ENCODE results near the gene SLC50A1. TPM values are rescaled to one million over a fixed set of nuclear protein-coding genes. Genes with fewer than 3 reads are reported as not detected.
"Not testable (repeated sequence)": the region's sequence is repeated elsewhere in the genome, so short reads cannot be mapped to it uniquely, and the experiment has no call there.

Gene SLC50A1
- total and polyA plus RNA-seq, 2 donors: 25.7 to 54.5 TPM

DNA sequence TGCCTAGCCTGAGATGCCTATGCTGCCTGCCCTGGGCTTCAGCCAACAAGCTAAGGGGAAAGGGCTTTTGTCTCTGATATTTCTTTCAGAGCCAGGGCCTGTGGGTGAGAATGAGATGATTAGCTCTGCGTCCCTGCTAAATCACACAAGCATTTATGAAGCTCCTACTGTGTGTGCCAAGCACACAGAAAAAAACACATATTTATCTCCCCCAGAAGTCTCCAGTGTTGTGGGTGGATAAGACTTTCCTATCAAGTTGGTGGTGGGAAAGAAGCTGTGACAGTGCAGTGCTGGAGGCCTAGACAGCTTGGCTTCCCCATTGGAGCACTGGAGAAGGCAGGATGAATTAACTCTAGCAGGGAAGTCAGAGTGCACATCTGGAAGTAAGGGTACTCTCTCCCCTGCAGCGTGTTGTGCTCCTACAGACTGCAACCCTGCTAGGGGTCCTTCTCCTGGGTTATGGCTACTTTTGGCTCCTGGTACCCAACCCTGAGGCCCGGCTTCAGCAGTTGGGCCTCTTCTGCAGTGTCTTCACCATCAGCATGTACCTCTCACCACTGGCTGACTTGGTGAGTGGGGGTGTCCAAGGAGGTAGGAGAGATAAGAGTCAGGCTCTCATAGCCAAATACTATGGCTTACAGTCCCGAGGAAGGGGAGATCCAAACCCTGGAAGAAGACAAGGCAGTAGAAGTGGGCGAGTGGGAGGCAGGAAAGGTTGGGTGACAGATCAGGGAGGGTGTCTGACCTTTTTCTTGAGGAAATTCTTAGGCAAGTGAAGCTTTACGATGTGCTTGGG, 1.7 kb downstream of the SLC50A1 start:
- 96% methylated on average over 6 of the region's 6 CpGs for WGBS
- peaks cover 21 to 38% of the 10 kb centered on the region in 2 donors for H3K4me1 ChIP-seq (ENCODE audit: control insufficient read depth in 2 of 2, insufficient read depth in 2 of 2, low read length in 2 of 2)
- no peaks in the 10 kb centered on the region for H3K27me3 ChIP-seq (ENCODE audit: control insufficient read depth in 2 of 2, insufficient read depth in 1 of 2, low read length in 1 of 2)
- peaks cover 13 to 26% of the 10 kb centered on the region in 2 donors for H3K36me3 ChIP-seq (ENCODE audit: control insufficient read depth in 2 of 2, insufficient read depth in 2 of 2, low read length in 1 of 2)
- H3K4me3 ChIP-seq (ENCODE audit: low read length in 2 of 2): no peak overlapping the region
- no peak for DNase-seq (ENCODE audit: low read depth in 6 of 9, low spot score in 9 of 9)
- H3K9me3 ChIP-seq (ENCODE audit: control insufficient read depth in 2 of 2, insufficient read depth in 1 of 2, low read length in 1 of 2): no peaks in the 10 kb centered on the region
- H3K27ac ChIP-seq (ENCODE audit: low read depth in 1 of 2, low read length in 1 of 2): peak overlapping the region; percentile 65 to 71

DNA sequence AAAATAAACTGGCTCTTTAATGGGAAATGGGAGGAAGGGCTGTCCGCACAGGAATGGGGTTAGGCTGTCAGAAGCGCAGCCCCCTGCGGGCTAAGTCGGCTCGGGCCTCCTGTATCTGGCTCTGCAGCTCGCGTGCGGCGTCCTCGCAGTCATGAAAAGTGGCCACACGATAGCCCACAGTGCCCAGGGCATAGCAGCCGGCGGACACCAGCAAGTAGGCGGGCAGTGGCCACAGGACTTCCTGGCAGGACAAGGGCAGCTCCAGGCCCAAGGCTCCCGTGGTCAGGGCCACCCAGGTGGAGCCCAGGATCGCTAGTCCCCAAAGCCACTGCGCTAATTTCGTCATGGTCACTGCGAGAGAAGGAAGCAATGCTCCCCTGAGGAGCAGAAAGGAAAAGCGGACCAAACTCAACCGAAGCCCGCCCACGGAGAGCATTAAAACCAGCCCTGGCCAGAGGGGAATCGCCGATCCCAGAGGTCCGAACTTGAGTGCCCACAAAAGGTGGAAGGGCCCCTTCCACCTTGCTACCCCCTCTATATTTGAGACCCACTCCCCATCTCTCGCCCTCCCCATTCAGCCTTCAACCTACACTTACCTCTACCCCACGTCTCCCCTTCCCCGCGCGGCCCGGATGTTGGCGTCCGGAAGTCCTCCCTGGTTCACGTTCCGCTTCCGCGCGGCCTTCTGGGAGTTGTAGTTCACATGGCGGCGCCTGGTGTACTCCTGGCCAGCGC, 4.4 kb downstream of the SLC50A1 start, which contains the start of gene DPM3:
TSS of gene DPM3 (minus strand) at position 637 of the 735 bp plus-strand sequence. CDS start at position 346, 291 bp downstream.
- peak within 1 kb of the TSS; percentile 71 to 87 for H3K4me3 ChIP-seq (ENCODE audit: low read length in 2 of 2)
- peak; percentile 64 to 92 (median 76) for DNase-seq (ENCODE audit: low read depth in 6 of 9, low spot score in 9 of 9)
- no peaks in the 10 kb centered on the region for H3K27me3 ChIP-seq (ENCODE audit: control insufficient read depth in 2 of 2, insufficient read depth in 1 of 2, low read length in 1 of 2)
- peaks cover 17 to 25% of the 10 kb centered on the region in 2 donors for H3K4me1 ChIP-seq (ENCODE audit: control insufficient read depth in 2 of 2, insufficient read depth in 2 of 2, low read length in 2 of 2)
- H3K36me3 ChIP-seq (ENCODE audit: control insufficient read depth in 2 of 2, insufficient read depth in 2 of 2, low read length in 1 of 2): peaks cover 0 to 7% of the 10 kb centered on the region in 2 donors
- WGBS: under 1% methylated on average over 42 of the region's 42 CpGs
- peak within 1 kb of the TSS; percentile 22 to 88 for H3K27ac ChIP-seq (ENCODE audit: low read depth in 1 of 2, low read length in 1 of 2)
- no peaks in the 10 kb centered on the region for H3K9me3 ChIP-seq (ENCODE audit: control insufficient read depth in 2 of 2, insufficient read depth in 1 of 2, low read length in 1 of 2)

- Histone ChIP-seq H3K9me3 (ENCODE audit: control insufficient read depth in 2 of 2, insufficient read depth in 1 of 2, low read length in 1 of 2) (no peaks in the 10 kb centered on the region), H3K4me1 (ENCODE audit: control insufficient read depth in 2 of 2, insufficient read depth in 2 of 2, low read length in 2 of 2) (peaks cover 17 to 23% of the 10 kb centered on the region in 2 donors), H3K27ac (ENCODE audit: low read depth in 1 of 2, low read length in 1 of 2) (no peak overlapping the region), H3K36me3 (ENCODE audit: control insufficient read depth in 2 of 2, insufficient read depth in 2 of 2, low read length in 1 of 2) (peaks cover 0 to 7% of the 10 kb centered on the region in 2 donors), H3K4me3 (ENCODE audit: low read length in 2 of 2) (peak overlapping the region; percentile 71 to 87), H3K27me3 (ENCODE audit: control insufficient read depth in 2 of 2, insufficient read depth in 1 of 2, low read length in 1 of 2) (no peaks in the 10 kb centered on the region)
- no peak for DNase-seq (ENCODE audit: low read depth in 6 of 9, low spot score in 9 of 9)
- WGBS: 10% methylated on average over 11 of the region's 11 CpGs
Measured at GRCh38 chr1:155140630-155140953, 4.9 kb downstream of the SLC50A1 start.

- Histone ChIP-seq H3K36me3 (ENCODE audit: control insufficient read depth in 2 of 2, insufficient read depth in 2 of 2, low read length in 1 of 2) (peaks cover 0 to 7% of the 10 kb centered on the region in 2 donors), H3K4me1 (ENCODE audit: control insufficient read depth in 2 of 2, insufficient read depth in 2 of 2, low read length in 2 of 2) (peaks cover 14 to 20% of the 10 kb centered on the region in 2 donors), H3K27me3 (ENCODE audit: control insufficient read depth in 2 of 2, insufficient read depth in 1 of 2, low read length in 1 of 2) (no peaks in the 10 kb centered on the region), H3K4me3 (ENCODE audit: low read length in 2 of 2) (no peak overlapping the region), H3K9me3 (ENCODE audit: control insufficient read depth in 2 of 2, insufficient read depth in 1 of 2, low read length in 1 of 2) (no peaks in the 10 kb centered on the region), H3K27ac (ENCODE audit: low read depth in 1 of 2, low read length in 1 of 2) (no peak overlapping the region)
- no peak for DNase-seq (ENCODE audit: low read depth in 6 of 9, low spot score in 9 of 9)
- 87% methylated on average over 7 of the region's 7 CpGs for WGBS
Measured at GRCh38 chr1:155141749-155142148, 6.1 kb downstream of the SLC50A1 start.

GRCh38 chr1:155145491-155145890, 9.8 kb downstream of the SLC50A1 start:
- Histone ChIP-seq H3K27ac (ENCODE audit: low read depth in 1 of 2, low read length in 1 of 2) (no peak overlapping the region), H3K4me1 (ENCODE audit: control insufficient read depth in 2 of 2, insufficient read depth in 2 of 2, low read length in 2 of 2) (peaks cover 3 to 4% of the 10 kb centered on the region in 2 donors), H3K27me3 (ENCODE audit: control insufficient read depth in 2 of 2, insufficient read depth in 1 of 2, low read length in 1 of 2) (no peaks in the 10 kb centered on the region), H3K36me3 (ENCODE audit: control insufficient read depth in 2 of 2, insufficient read depth in 2 of 2, low read length in 1 of 2) (no peaks in the 10 kb centered on the region), H3K4me3 (ENCODE audit: low read length in 2 of 2) (no peak overlapping the region), H3K9me3 (ENCODE audit: control insufficient read depth in 2 of 2, insufficient read depth in 1 of 2, low read length in 1 of 2) (no peaks in the 10 kb centered on the region)
- WGBS: 92% methylated on average over 3 of the region's 3 CpGs
- no peak for DNase-seq (ENCODE audit: low read depth in 6 of 9, low spot score in 9 of 9)

DNA sequence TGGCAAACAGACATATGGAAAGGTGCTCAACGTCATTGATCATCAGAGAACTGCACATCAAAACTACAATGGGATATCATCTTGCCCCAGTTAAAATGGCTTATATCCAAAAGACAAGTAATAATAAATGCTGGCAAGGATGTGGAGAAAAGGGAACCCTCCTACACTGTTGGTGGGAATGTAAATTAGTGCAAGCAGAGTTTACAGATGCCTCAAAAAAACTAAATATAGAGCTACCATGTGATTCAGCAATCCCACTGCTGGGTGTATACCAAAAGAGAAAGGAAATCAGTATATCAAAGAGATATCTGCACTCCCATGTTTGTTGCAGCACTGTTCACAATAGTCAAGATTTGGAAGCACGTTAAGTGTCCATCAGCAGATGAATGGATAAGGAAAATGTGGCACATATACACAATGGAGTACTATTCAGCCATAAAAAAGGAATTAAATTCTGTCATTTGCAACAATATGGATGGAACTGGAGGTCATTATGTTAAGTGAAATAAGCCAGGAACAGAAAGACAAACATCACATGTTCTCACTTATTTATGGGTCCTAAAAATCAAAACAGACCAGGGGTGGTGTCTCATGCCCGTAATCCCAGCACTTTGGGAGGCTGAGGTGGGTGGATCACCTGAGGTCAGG, 20.5 kb downstream of the SLC50A1 start:
- 89% methylated on average over 3 of the region's 3 CpGs for WGBS
- H3K4me1 ChIP-seq (ENCODE audit: control insufficient read depth in 2 of 2, insufficient read depth in 2 of 2, low read length in 2 of 2); DNase-seq (ENCODE audit: low read depth in 6 of 9, low spot score in 9 of 9); H3K4me3 ChIP-seq (ENCODE audit: low read length in 2 of 2); H3K27ac ChIP-seq (ENCODE audit: low read depth in 1 of 2, low read length in 1 of 2); H3K27me3 ChIP-seq (ENCODE audit: control insufficient read depth in 2 of 2, insufficient read depth in 1 of 2, low read length in 1 of 2); H3K9me3 ChIP-seq (ENCODE audit: control insufficient read depth in 2 of 2, insufficient read depth in 1 of 2, low read length in 1 of 2); H3K36me3 ChIP-seq (ENCODE audit: control insufficient read depth in 2 of 2, insufficient read depth in 2 of 2, low read length in 1 of 2): not testable (repeated sequence)

DNA sequence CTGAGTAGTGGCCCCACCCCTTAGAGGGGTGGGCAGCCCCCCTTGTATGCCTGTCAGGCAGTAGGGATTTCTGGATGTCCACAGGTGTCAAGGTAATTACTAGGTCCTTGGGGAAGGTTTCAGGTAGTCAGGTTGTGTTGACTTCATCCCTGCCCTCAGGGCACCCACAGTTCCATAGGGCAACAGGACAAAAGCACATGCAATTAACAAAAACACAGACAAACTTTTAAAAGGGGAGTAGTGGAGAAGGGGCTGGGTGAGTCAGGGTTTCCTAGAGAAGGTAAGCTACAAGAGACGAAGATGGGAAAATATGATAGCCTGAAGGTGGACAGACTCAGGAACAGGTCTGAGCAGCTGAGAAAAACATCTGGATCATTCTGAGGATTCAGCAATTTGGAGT, 23.3 kb downstream of the SLC50A1 start:
- DNase-seq (ENCODE audit: low read depth in 6 of 9, low spot score in 9 of 9): no peak
- no peak overlapping the region for H3K27ac ChIP-seq (ENCODE audit: low read depth in 1 of 2, low read length in 1 of 2)
- H3K36me3 ChIP-seq (ENCODE audit: control insufficient read depth in 2 of 2, insufficient read depth in 2 of 2, low read length in 1 of 2): no peaks in the 10 kb centered on the region
- no peaks in the 10 kb centered on the region for H3K4me1 ChIP-seq (ENCODE audit: control insufficient read depth in 2 of 2, insufficient read depth in 2 of 2, low read length in 2 of 2)
- no peaks in the 10 kb centered on the region for H3K27me3 ChIP-seq (ENCODE audit: control insufficient read depth in 2 of 2, insufficient read depth in 1 of 2, low read length in 1 of 2)
- no peak overlapping the region for H3K4me3 ChIP-seq (ENCODE audit: low read length in 2 of 2)
- 92% methylated on average over 1 of the region's 1 CpG for WGBS
- no peaks in the 10 kb centered on the region for H3K9me3 ChIP-seq (ENCODE audit: control insufficient read depth in 2 of 2, insufficient read depth in 1 of 2, low read length in 1 of 2)

DNA sequence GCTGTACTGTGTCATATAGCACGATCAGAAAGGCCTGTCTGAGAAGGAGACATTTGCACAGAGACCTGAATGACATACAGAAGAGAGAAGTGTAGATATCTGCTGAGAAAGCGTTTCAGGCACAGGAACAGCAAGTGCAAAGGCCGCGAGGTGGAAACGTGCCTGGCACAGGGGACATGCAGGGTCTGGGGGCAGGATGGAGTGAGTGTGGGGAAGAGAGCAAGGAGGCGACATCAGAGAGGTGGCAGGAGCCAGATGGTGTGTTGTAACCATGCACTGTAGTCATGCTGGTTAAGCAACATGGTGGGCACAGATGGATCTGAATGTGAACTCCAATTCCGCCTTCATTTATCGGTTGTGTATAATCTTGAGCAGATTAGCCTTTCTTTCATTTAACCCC, 24.5 kb downstream of the SLC50A1 start:
- WGBS: 87% methylated on average over 8 of the region's 8 CpGs

GRCh38 chr1:155162631-155163030, 27.0 kb downstream of the SLC50A1 start:
- H3K27me3 ChIP-seq (ENCODE audit: control insufficient read depth in 2 of 2, insufficient read depth in 1 of 2, low read length in 1 of 2); H3K9me3 ChIP-seq (ENCODE audit: control insufficient read depth in 2 of 2, insufficient read depth in 1 of 2, low read length in 1 of 2); H3K4me3 ChIP-seq (ENCODE audit: low read length in 2 of 2); H3K36me3 ChIP-seq (ENCODE audit: control insufficient read depth in 2 of 2, insufficient read depth in 2 of 2, low read length in 1 of 2); H3K27ac ChIP-seq (ENCODE audit: low read depth in 1 of 2, low read length in 1 of 2); DNase-seq (ENCODE audit: low read depth in 6 of 9, low spot score in 9 of 9): not testable (repeated sequence)
- H3K4me1 ChIP-seq (ENCODE audit: control insufficient read depth in 2 of 2, insufficient read depth in 2 of 2, low read length in 2 of 2): peaks cover 5 to 18% of the 10 kb centered on the region in 2 donors
- WGBS: 99% methylated on average over 6 of the region's 6 CpGs

More for the DNA sequence above, 24.5 kb downstream of the SLC50A1 start:
- Histone ChIP-seq H3K27ac (ENCODE audit: low read depth in 1 of 2, low read length in 1 of 2) (no peak overlapping the region), H3K4me1 (ENCODE audit: control insufficient read depth in 2 of 2, insufficient read depth in 2 of 2, low read length in 2 of 2) (no peaks in the 10 kb centered on the region), H3K9me3 (ENCODE audit: control insufficient read depth in 2 of 2, insufficient read depth in 1 of 2, low read length in 1 of 2) (peaks cover 0 to 3% of the 10 kb centered on the region in 2 donors), H3K36me3 (ENCODE audit: control insufficient read depth in 2 of 2, insufficient read depth in 2 of 2, low read length in 1 of 2) (no peaks in the 10 kb centered on the region), H3K4me3 (ENCODE audit: low read length in 2 of 2) (no peak overlapping the region), H3K27me3 (ENCODE audit: control insufficient read depth in 2 of 2, insufficient read depth in 1 of 2, low read length in 1 of 2) (no peaks in the 10 kb centered on the region)
- no peak for DNase-seq (ENCODE audit: low read depth in 6 of 9, low spot score in 9 of 9)

Measured in thymus (tissue), 11 donors.